HEK293T (cell line): ENCODE measurements around the gene CYP2D6.
"Not testable (repeated sequence)": the region's sequence is repeated elsewhere in the genome, so short reads cannot be mapped to it uniquely, and the experiment has no call there.

Experiments used
- CTCF ChIA-PET: fragments of 350-600 bp; formaldehyde crosslinking; extraction: SDS; loops from one replicate; lab custom pipeline; 2021; ENCODE audit warnings: antibody characterized with exemption, inconsistent platforms; lab: Yijun Ruan, JAX
- POLR2A ChIA-PET: fragments of 350-600 bp; formaldehyde crosslinking; extraction: SDS; loops from one replicate; lab custom pipeline; 2020; ENCODE audit warnings: antibody characterized with exemption, inconsistent platforms; lab: Yijun Ruan, JAX
- DNase-seq: peaks from one replicate; pipeline ENCODE4 v3.0.0; 2012; ENCODE audit warnings: mixed read lengths; ENCODE audit errors: extremely low spot score
- ARNT ChIP-seq: fragments of 450-650 bp; IDR thresholded peaks from 2 replicates; pipeline ENCODE4 v1.6.1; 2017; ENCODE audit warnings: mild to moderate bottlenecking
- BHLHE40 ChIP-seq: fragments of 450-650 bp; IDR thresholded peaks from 2 replicates; pipeline ENCODE4 v1.6.1; 2016; ENCODE audit warnings: mild to moderate bottlenecking, moderate library complexity, borderline replicate concordance
- CTBP1 ChIP-seq: fragments of 450-650 bp; IDR thresholded peaks from 2 replicates; pipeline ENCODE4 v1.6.1; 2016; ENCODE audit warnings: borderline replicate concordance
- ELF4 ChIP-seq: fragments of 450-650 bp; IDR thresholded peaks from 2 replicates; pipeline ENCODE4 v1.6.1; 2017; ENCODE audit warnings: antibody characterized with exemption
- FOXA1 ChIP-seq: fragments of 450-650 bp; IDR thresholded peaks from 2 replicates; pipeline ENCODE4 v1.6.1; 2016; ENCODE audit warnings: mild to moderate bottlenecking
- FOXK2 ChIP-seq: fragments of 450-650 bp; IDR thresholded peaks from 2 replicates; pipeline ENCODE4 v1.6.1; 2016; ENCODE audit warnings: mild to moderate bottlenecking
- FOXM1 ChIP-seq: fragments of 450-650 bp; IDR thresholded peaks from 2 replicates; pipeline ENCODE4 v1.6.1; 2017; ENCODE audit warnings: mild to moderate bottlenecking, borderline replicate concordance
- HDGF ChIP-seq: fragments of 450-650 bp; IDR thresholded peaks from 2 replicates; pipeline ENCODE4 v1.6.1; 2017; ENCODE audit warnings: antibody characterized with exemption, borderline replicate concordance
- L3MBTL2 ChIP-seq: fragments of 450-650 bp; conservative IDR thresholded peaks from 2 replicates; pipeline ENCODE4 v1.6.1; 2016; ENCODE audit warnings: mild to moderate bottlenecking
- LEF1 ChIP-seq: fragments of 450-650 bp; IDR thresholded peaks from 2 replicates; pipeline ENCODE4 v1.6.1; 2017; ENCODE audit warnings: mild to moderate bottlenecking, borderline replicate concordance
- NFRKB ChIP-seq: fragments of 450-650 bp; IDR thresholded peaks from 2 replicates; pipeline ENCODE4 v1.6.1; 2016; ENCODE audit warnings: mild to moderate bottlenecking, moderate library complexity
- SP1 ChIP-seq: fragments of 450-650 bp; IDR thresholded peaks from 2 replicates; pipeline ENCODE4 v1.6.1; 2017
- SUZ12 ChIP-seq: fragments of 450-650 bp; IDR thresholded peaks from 2 replicates; pipeline ENCODE4 v1.6.1; 2016; ENCODE audit warnings: mild to moderate bottlenecking
- TARDBP ChIP-seq: fragments of 450-650 bp; IDR thresholded peaks from 2 replicates; pipeline ENCODE4 v1.6.1; 2016
- ZNF384 ChIP-seq: fragments of 450-650 bp; IDR thresholded peaks from 2 replicates; pipeline ENCODE4 v1.6.1; 2016
- TF ChIP-seq, protein P1 (sequence below): fragments of 450-650 bp; IDR thresholded peaks from 2 replicates; pipeline ENCODE4 v1.6.1; 2016

CYP2D6 gene

DNA sequence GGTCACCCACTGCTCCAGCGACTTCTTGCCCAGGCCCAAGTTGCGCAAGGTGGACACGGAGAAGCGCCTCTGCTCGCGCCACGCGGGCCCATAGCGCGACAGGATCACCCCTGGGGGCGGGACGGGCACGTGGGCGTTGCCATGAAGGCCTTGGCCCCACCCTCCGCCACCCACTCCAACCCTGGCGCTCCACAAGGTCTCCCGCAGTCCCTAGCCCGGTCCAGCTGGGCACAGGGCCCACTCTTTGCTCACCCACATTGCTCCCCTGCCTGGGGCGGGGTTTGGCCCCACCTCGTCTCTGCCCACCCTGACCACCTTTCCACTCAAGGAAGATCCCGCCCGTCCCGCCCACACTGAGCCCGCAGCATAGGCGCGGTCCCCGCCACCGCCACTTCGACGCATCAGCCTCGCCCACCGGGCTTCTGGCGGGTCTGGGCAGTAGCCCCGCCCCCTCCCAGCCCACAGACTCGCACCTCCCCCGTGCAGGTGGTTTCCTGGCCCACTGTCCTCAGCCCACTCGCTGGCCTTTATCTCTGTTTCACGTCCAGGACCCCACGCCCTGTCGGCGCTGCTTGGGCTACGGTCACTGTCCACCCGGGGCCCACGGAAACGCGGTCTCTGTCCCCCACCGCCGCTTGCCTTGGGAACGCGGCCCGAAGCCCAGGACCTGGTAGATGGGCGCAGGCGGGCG is 12.3 kb upstream of the CYP2D6 start:
- ChIA-PET POLR2A (no interaction called here), CTCF (no interaction called here)
- TF ChIP-seq LEF1 (no peak), ARNT (no peak), CTBP1 (no peak), FOXM1 (no peak), NFRKB (no peak), HDGF (no peak)
- TF ChIP-seq, protein P1, sequence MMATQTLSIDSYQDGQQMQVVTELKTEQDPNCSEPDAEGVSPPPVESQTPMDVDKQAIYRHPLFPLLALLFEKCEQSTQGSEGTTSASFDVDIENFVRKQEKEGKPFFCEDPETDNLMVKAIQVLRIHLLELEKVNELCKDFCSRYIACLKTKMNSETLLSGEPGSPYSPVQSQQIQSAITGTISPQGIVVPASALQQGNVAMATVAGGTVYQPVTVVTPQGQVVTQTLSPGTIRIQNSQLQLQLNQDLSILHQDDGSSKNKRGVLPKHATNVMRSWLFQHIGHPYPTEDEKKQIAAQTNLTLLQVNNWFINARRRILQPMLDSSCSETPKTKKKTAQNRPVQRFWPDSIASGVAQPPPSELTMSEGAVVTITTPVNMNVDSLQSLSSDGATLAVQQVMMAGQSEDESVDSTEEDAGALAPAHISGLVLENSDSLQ: no peak
- DNase-seq: no peak

DNA sequence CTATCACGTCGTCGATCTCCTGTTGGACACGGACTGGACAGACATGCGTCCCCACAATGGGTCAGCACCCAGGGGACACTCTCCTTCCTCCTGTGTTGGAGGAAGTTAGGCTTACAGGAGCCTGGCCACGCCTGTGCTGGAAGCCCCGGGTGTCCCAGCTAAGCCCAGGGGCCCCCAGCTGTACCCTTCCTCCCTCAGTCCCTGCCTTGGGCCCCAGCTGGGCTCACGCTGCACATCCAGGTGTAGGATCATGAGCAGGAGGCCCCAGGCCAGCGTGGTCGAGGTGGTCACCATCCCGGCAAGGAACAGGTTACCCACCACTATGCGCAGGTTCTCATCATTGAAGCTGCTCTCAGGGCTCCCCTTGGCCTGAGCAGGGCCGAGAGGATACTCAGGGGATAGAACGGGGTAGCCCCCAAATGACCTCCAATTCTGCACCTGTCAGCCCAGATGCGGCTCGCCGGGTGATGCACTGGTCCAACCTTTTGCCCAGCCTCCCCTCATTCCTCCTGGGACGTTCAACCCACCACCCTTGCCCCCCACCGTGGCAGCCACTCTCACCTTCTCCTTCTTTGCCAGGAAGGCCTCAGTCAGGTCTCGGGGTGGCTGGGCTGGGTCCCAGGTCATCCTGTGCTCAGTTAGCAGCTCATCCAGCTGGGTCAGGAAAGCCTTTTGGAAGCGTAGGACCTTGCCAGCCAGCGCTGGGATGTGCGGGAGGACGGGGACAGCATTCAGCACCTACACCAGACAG is 10.9 kb upstream of the CYP2D6 start:
- POLR2A ChIA-PET, CTCF ChIA-PET, DNase-seq: not testable (repeated sequence)

DNA sequence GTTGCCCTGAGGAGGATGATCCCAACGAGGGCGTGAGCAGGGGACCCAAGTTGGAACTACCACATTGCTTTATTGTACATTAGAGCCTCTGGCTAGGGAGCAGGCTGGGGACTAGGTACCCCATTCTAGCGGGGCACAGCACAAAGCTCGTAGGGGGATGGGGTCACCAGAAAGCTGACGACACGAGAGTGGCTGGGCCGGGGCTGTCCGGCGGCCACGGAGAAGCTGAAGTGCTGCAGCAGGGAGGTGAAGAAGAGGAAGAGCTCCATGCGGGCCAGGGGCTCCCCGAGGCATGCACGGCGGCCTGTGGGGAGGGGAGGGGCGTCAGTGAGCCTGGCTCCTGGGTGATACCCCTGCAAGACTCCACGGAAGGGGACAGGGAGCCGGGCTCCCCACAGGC is 9.5 kb upstream of the CYP2D6 start:
- POLR2A ChIA-PET, DNase-seq: not testable (repeated sequence)
- CTCF ChIA-PET: interaction anchor here (0.6 kb wide), 1 partner anchor 157 kb away, joined by 3 read pairs; no protein-coding TSS in a partner anchor

DNA sequence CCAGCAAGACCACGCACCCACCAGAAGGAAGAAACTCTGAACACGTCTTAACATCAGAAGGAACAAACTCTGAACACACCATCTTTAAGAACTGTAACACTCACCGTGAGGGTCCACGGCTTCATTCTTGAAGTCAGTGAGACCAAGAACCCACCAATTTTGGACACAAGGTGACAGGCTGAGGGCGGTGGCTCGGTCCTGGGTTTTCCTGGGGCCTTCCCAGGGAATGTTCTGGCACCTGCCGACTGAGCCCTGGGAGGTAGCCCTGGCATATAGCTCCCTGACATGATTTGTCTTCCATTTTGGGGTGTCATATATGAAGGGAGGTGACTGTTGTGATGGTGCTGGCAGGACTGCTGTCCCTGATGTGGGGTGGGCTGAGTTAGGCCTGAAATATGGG is 8.9 kb upstream of the CYP2D6 start:
- CTCF ChIA-PET: interaction anchor here (0.6 kb wide), 1 partner anchor 158 kb away, joined by 3 read pairs; no protein-coding TSS in a partner anchor
- POLR2A ChIA-PET, DNase-seq: not testable (repeated sequence)

DNA sequence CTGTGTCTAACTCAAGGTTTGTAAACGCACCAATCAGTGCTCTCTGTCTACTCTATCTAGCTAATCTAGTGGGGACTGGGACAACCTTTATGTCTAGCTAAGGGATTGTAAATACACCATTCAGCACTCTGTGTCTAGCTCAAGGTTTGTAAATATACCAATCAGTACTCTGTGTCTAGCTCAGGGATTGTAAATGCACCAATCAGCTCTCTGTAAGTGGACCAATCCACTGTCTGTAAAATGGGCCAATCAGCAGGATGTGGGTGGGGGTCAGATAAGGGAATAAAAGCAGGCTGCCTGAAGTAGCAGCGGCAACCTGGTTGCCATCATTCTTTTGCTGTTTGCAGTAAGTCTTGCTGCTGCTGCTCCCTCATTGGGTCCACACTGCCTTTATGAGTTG is 8.4 kb upstream of the CYP2D6 start:
- CTCF ChIA-PET: no interaction called here
- POLR2A ChIA-PET: no interaction called here
- no peak for TF ChIP-seq ZNF384
- no peak for DNase-seq

DNA sequence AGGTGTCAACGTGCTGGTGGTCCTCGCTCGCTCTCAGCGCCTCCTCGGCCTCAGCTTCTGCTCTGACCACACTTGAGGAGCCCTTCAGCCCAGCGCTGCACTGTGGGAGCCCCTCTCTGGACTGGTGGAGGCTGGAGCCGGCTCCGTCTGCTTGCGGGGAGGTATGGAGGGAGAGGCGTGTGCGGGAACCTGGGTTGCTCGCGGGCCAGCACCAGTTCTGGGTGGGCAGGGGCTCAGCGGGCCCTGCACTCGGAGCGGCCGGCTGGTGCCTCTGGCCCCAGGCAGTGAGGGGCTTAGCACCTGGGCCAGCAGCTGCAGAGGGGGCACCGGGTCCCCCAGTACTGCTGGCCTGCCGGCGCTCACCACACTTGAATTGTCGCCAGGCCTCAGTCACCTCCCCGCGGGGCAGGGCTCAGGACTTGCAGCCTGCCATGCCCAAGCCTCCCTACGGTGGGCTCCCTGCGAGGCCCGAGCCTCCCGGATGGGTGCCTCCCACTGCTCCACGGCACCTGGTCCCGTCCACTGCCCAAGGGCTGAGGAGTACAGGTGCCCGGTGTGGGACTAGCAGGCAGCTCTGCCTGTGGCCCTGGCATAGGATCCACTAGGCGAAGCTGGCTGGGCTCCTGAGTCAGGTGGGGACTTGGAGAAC is 7.6 kb upstream of the CYP2D6 start:
- ChIA-PET POLR2A (no interaction called here), CTCF (no interaction called here)
- DNase-seq: no peak
- TF ChIP-seq FOXM1 (no peak), FOXK2 (no peak), BHLHE40 (no peak), ZNF384 (no peak), FOXA1 (no peak), ELF4 (no peak), SP1 (no peak), SUZ12 (no peak), CTBP1 (no peak), TARDBP (no peak), L3MBTL2 (no peak), NFRKB (no peak), ARNT (no peak), HDGF (no peak), LEF1 (no peak)
- TF ChIP-seq, protein P1: no peak

DNA sequence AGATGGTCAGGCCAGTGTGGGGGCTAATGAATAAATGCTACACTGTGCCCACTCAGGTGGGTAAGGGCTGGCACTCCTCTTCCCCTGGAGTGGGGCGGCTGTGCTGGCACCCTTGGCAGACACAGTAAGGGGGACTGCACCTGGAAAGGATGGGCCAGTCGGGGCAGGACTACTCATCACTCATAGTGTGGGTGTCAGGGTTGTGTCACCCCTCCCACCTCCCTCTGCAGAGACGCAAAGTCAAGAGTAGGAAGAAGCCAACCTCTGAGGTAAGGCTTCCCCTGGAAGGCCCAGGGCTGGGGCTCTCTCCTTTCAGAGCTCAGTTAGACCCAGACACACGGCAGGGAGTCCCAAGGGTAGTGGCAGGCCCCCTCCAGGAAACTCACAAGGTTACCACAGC is 5.1 kb upstream of the CYP2D6 start:
- CTCF ChIA-PET: not testable (repeated sequence)

More for the DNA sequence above, 5.1 kb upstream of the CYP2D6 start:
- DNase-seq, POLR2A ChIA-PET: not testable (repeated sequence)
